Activated CD8-positive, alpha-beta memory T cell treated with anti-CD3 and anti-CD28 coated beads, Interleukin-2, amount 50 U/mL, for 4 hours (primary cell): ENCODE results near the gene TCHHL1.

Experiments used
- DNase-seq: peaks from one replicate; pipeline ENCODE4 v3.0.0-alpha.2; 2020

TCHHL1 gene

DNA sequence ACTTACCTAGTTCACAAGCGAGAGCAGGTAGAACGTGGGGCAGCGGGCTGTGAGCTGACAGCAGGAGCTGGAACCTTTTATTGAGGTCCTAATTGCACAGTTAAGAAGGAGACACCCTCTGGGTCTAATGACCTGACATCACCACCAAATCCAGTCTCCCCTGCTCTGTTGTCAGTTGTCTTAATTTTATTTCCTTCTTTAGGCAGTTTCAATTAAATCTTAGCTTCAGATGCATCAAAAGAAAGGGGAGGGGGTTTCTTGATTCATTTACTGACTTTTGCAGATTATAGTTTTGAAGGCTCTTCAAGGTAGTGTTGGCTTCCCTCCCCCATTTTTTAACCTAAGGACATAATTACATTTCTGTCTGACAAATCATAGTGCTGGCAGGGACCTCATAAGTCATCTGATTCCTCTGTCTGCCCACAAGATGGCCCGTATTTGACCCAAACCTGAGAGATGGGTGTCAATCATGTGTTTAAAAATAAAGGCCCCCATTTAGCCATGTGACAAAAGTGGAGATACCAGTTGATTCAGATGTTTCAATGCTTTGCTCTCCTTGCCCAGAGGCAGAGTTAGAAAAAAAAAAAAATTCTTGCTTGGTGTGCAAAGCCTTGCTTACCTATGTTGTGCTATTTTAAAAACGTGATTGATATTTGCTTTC, at the start of gene TCHHL1:
Gene TCHHL1 (minus strand): TSS at position 51 of the 661 bp plus-strand sequence. CDS start 921 bp downstream, outside the sequence.
- no peak for DNase-seq

- DNase-seq, result no peak
Observed at GRCh38 chr1:152137215-152137614, 48.4 kb upstream of the TCHHL1 start.

DNA sequence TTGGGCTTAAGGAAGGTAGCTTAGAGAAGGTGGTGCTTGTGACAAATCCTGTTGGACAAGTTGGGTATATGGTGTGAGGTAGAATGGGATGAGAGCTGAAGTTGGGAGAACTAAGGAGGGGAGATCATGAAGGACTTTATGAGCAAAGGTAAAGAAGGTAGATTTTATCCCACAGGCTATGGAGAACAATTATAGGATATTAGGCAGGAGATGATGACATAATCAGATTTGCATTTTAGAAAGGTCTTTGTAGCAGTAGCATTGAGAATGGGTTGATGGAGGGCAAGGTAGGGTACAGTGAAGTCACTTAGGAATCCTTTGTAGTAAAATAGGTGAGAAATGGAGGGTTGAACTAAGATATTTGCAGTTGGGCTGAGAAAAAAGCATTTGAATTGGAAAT, 41.3 kb upstream of the TCHHL1 start:
- DNase-seq, result no peak

- no peak for DNase-seq
Observed at GRCh38 chr1:152127673-152128072, 38.8 kb upstream of the TCHHL1 start.

DNA sequence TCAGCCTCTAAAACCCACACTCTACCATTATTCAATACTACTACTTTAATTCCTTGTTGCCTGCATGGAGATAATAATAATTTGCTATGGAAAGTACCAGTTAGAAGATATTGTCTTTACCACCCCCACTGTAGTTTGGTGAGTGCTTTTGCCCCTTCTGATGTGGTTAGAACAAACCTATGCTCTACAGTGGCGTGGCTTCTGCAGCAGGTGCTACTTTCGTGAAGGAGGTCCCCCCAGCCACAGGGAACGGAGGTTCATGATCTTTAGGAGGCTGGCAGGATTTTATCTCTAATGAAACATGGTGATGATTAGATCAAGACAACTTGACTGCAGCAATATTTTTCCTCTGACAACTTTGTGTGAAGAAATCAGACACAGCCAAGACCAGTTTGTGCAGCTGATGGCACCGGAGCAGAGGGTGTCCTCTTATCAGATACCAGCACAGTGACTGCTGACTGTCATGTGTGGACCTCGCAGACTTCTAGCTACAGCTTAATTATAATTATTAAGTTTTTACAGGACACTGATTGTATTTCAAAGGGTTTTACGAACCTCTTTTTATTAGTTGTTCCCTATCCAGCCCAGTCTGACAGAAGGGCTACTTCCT, 37.1 kb upstream of the TCHHL1 start:
- no peak for DNase-seq

GRCh38 chr1:152118915-152119314, 30.1 kb upstream of the TCHHL1 start:
- DNase-seq, result no peak

DNA sequence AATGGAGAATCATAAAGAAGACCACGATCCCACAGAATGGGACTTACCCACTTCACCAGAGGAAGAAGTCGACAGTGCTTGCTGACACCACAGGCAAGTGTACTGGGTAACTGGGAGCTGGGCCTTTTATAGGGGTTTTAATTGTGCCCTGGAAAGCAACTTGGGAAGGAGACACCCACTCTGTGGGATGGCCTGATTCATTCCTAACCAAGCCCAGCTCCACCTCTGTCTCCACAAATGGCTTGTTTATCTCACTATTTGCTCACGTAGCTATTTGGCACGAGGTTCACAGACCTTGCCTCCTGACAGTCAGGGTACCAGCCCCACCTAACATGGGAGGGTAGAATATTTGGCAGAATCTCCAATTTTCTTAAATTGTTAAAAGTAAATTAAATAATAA, 26.5 kb upstream of the TCHHL1 start, which contains the start of gene TCHH:
Gene TCHH (minus strand): TSS at position 101 of the 400 bp plus-strand sequence. CDS start 1,364 bp downstream, outside the sequence.
- DNase-seq, result no peak

- DNase-seq, result no peak
Observed at GRCh38 chr1:152112885-152113432, 24.1 kb upstream of the TCHHL1 start.

GRCh38 chr1:152112101-152112884, 23.4 kb upstream of the TCHHL1 start:
- DNase-seq, result no peak

DNA sequence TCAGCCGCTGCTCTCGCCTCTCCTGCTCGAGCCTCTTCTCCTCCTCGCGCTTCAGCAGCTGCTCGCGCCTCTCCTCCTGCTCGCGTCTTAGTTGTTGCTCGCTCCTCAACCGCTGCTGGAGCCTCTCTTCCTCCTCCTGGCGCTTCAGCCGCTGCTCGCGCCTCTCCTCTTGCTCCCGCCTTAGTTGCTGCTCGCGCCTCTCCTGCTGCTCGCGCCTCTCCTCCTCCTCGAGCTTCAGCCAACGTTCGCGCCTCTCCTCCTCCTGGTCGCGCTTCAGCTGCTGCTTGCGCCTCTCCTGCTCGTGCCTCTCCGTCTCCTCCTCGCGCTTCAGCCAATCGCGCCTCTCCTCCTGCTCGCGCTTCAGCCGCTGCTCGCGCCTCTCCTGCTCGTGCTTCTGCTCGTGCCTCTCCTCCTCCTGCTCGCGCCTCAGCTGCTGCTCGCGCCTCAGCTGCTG, 22.7 kb upstream of the TCHHL1 start:
- DNase-seq, result no peak

GRCh38 chr1:152110860-152111514, 22.1 kb upstream of the TCHHL1 start:
- DNase-seq, result no peak

GRCh38 chr1:152110365-152110859, 21.5 kb upstream of the TCHHL1 start:
- no peak for DNase-seq

DNA sequence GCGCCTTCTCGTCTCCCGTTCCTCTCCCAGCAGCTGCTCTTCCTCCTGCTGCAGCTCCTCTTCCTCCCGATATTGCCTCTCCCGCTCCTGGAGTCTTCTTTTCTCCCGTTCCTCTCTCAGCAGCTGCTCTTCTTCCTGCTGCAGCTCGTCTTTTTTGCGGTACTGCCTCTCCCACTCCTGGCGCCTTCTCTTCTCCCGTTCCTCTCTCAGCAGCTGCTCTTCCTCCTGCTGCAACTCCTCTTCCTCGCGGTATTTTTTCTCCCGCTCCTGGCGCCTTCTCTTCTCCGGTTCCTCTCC, 21.1 kb upstream of the TCHHL1 start:
- no peak for DNase-seq

- DNase-seq, result no peak
Observed at GRCh38 chr1:152109231-152109997, 20.6 kb upstream of the TCHHL1 start.

DNA sequence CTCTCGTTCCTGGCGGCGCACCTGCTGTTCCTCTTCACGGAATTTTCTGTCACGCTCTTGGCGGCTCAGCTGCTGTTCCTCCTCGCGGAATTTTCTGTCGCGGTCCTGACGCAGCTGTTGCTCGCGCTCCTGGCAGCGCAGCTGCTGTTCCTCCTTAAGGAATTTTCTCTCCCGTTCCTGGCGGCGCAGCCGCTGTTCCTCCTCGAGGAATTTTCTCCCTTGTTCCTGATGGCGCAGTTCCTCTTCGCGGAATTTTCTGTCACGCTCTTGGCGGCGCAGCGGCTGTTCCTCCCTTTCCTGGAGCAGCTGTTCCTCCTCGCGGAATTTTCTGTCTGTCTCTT, 20.0 kb upstream of the TCHHL1 start:
- DNase-seq, result no peak

GRCh38 chr1:152107984-152108881, 19.4 kb upstream of the TCHHL1 start:
- no peak for DNase-seq

GRCh38 chr1:152107031-152107983, 18.4 kb upstream of the TCHHL1 start:
- no peak for DNase-seq

- no peak for DNase-seq
Observed at GRCh38 chr1:152104854-152105253, 16.0 kb upstream of the TCHHL1 start.

DNA sequence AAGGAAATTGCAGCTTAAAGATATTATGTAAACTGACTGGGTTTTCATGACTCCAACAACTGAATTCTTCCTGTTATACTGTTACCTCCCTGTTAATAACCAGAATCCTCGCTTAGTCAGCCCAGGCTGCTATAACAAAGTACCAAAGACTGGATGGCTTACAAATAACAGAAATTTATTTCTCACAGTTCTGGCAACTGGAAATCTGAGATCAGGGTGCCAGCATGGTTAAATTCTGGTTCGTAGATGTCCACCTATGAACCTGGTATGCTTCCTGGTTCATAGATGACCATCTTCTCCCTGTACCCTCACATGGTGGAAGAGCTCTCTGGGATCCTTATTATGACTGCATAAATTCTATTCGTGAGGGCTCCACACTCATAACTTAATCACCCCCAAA, 8.1 kb upstream of the TCHHL1 start:
- no peak for DNase-seq

DNA sequence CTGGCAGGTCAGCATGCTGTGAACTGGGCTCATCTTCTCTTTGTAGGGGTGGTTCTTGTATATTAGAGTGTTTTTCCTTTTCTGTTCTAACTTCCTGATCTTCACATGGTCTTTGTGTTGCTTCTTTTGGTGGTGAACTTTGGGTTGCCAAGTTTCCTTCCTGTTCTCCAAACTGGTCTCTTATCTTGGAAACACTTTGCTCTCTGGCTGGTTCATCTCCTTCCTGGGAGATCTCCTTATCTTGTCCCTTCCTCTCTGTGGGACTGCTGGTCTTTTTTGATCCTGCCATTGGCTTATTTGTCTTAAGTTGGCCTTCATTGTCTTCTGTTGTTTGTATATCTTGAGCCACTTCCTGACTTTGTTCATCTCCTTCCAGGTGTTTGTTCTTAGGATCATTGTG, 2.1 kb downstream of the TCHHL1 start:
- DNase-seq, result no peak
